GM23338 (cell line): ENCODE data around the gene RIOK3. TPM values are rescaled to one million over a fixed set of nuclear protein-coding genes. Genes with fewer than 3 reads are reported as not detected.

Experiments used
- ATAC-seq: fragments of 200-7000 bp; cut with Tn5 transposase; 3 replicates; pipeline ENCODE4 v1.9.1; 2020
- DNase-seq: peaks from one replicate; pipeline ENCODE4 v3.0.0-alpha.2; 2015; ENCODE audit warnings: low spot score
- H2AFZ ChIP-seq: fragments of 200-600 bp; sonication (generic); 2 replicates; pipeline ENCODE4 v1.8.0; 2016; ENCODE audit warnings: antibody characterized with exemption, mild to moderate bottlenecking, moderate library complexity
- H3F3A ChIP-seq: fragments of 200-600 bp; sonication (generic); replicated peaks from 2 replicates; pipeline ENCODE4 v1.8.0; 2017; ENCODE audit warnings: antibody characterized with exemption, mixed run types, low read depth
- H3K27ac ChIP-seq: fragments of 200-600 bp; sonication (generic); 2 replicates; pipeline ENCODE4 v1.6.1; 2016; ENCODE audit warnings: low read depth
- H3K27me3 ChIP-seq: fragments of 200-600 bp; sonication (generic); 2 replicates; pipeline ENCODE4 v1.8.0; 2016; ENCODE audit warnings: mild to moderate bottlenecking, mixed run types, moderate library complexity; ENCODE audit not compliant: insufficient read depth
- H3K36me3 ChIP-seq: fragments of 200-600 bp; sonication (generic); 2 replicates; pipeline ENCODE4 v1.8.0; 2016; ENCODE audit warnings: mild to moderate bottlenecking; ENCODE audit not compliant: insufficient read depth
- H3K4me1 ChIP-seq: fragments of 200-600 bp; sonication (generic); 2 replicates; pipeline ENCODE4 v1.8.0; 2016; ENCODE audit warnings: mild to moderate bottlenecking, moderate library complexity; ENCODE audit not compliant: insufficient read depth
- H3K4me2 ChIP-seq: fragments of 200-600 bp; sonication (generic); 2 replicates; pipeline ENCODE4 v1.7.1; 2017; ENCODE audit warnings: mixed run types
- H3K4me3 ChIP-seq: fragments of 200-600 bp; sonication (generic); 2 replicates; pipeline ENCODE4 v1.6.1; 2016; ENCODE audit warnings: mixed run types
- H3K79me2 ChIP-seq: fragments of 200-600 bp; sonication (generic); replicated peaks from 2 replicates; pipeline ENCODE4 v1.8.0; 2017; ENCODE audit warnings: mild to moderate bottlenecking; ENCODE audit not compliant: insufficient read depth
- H3K9me2 ChIP-seq: fragments of 200-600 bp; sonication (generic); 2 replicates; pipeline ENCODE4 v1.8.0; 2017; ENCODE audit not compliant: insufficient read depth
- H4K20me1 ChIP-seq: fragments of 200-600 bp; sonication (generic); replicated peaks from 2 replicates; pipeline ENCODE4 v1.8.0; 2017; ENCODE audit warnings: mild to moderate bottlenecking; ENCODE audit not compliant: insufficient read depth
- H3K27ac Mint-ChIP-seq: 2 replicates; pipeline ENCODE4 v1.8.0; 2020; ENCODE audit warnings: inconsistent platforms, mild to moderate bottlenecking, moderate library complexity, mixed read lengths
- H3K27me3 Mint-ChIP-seq: 3 replicates; pipeline ENCODE4 v1.8.0; 2022; ENCODE audit warnings: low read depth, mild to moderate bottlenecking, moderate library complexity, mixed read lengths, inconsistent platforms; ENCODE audit not compliant: insufficient read depth, poor library complexity
- H3K36me3 Mint-ChIP-seq: 3 replicates; pipeline ENCODE4 v1.8.0; 2021; ENCODE audit warnings: low read depth, mild to moderate bottlenecking, inconsistent platforms, moderate library complexity, mixed read lengths
- H3K4me1 Mint-ChIP-seq: 3 replicates; pipeline ENCODE4 v1.8.0; 2020; ENCODE audit warnings: mild to moderate bottlenecking, inconsistent platforms, mixed read lengths
- H3K4me3 Mint-ChIP-seq: 3 replicates; pipeline ENCODE4 v1.8.0; 2021; ENCODE audit warnings: moderate library complexity, mild to moderate bottlenecking, inconsistent platforms, mixed read lengths
- H3K9me3 Mint-ChIP-seq: 3 replicates; pipeline ENCODE4 v1.8.0; 2020; ENCODE audit warnings: moderate library complexity, mild to moderate bottlenecking, inconsistent platforms, mixed read lengths
- EZH2 ChIP-seq: fragments of 200-600 bp; sonication (generic); IDR thresholded peaks from one replicate; pipeline ENCODE4 v1.8.0; 2017; ENCODE audit warnings: antibody characterized with exemption, mild to moderate bottlenecking, low read depth; ENCODE audit not compliant: unreplicated experiment
- POLR2AphosphoS5 ChIP-seq: IDR thresholded peaks from 2 replicates; pipeline ENCODE4 v1.6.1; 2016; ENCODE audit warnings: antibody characterized with exemption, low read depth
- ZNF114 ChIP-seq: fragments of 250-450 bp; sonication (Bioruptor Pico); IDR thresholded peaks from 2 replicates; pipeline ENCODE4 v1.5.0; 2020; ENCODE audit warnings: mild to moderate bottlenecking, moderate library complexity
- ZNF331 ChIP-seq: fragments of 250-450 bp; sonication (Bioruptor Pico); IDR thresholded peaks from 2 replicates; pipeline ENCODE4 v1.5.0; 2020; ENCODE audit warnings: low read depth, mild to moderate bottlenecking, moderate library complexity
- polyA plus RNA-seq: library from polyadenylated mRNA; unstranded; fragments of >200 nt; fragmentation: Nextera tagmentation; extraction: Ambion mirVana; gene quantifications from 2 replicates; pipeline ENCODE4 v1.2.1, GENCODE V29; 2016
- total RNA-seq: library from RNA; depleted of rRNA; stranded (reverse); fragments of >200 nt; shearing (Covaris generic); gene quantifications from 2 replicates; pipeline ENCODE4 v1.2.3, GENCODE V29; 2014
- TF ChIP-seq, protein P1 (sequence below): fragments of 250-450 bp; sonication (Bioruptor Pico); IDR thresholded peaks from 2 replicates; pipeline ENCODE4 v1.5.0; 2020; ENCODE audit warnings: mild to moderate bottlenecking, moderate library complexity

Gene RIOK3
- total and polyA plus RNA-seq, 2 experiments from 2014 or later: 20.8 to 22.1 TPM

DNA sequence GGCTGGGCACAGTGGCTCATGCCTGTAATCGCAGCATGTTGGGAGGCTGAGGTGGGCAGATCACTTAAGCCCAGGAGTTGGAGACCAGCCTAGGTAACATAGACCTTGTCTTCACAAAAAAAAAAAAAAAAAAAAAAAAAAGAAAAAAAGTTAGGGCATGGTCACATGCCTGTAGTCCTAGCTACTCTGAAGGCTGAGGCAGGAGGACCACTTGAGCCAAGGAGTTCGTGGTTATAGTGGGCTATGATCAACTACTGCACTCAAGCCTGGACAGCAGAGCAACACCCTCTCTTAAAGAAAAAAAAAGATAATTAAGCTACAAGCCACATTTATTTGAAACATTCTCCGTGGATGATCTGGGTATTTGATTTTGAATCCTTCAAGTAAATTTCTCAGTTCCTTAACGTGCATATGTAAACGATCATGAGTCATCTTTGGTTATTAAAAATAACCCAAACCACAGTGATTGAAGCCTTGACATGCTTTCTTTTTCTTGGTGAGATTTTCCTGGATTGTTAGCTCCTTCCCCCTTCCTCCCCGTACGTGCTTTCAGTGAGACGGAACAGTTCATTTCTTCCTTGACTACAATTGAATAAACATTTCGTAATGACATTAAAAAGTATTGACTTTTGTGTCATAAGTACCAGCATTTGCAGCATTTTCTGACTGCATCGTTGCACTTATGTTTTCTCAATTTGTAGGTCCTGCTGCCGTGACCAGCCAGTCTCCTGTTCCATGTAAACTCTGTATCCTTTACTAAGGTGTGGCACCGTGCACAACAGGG, 70.5 kb downstream of the RIOK3 start:
- Histone ChIP-seq H3F3A (peaks cover 4% of the 10 kb centered on the region; the same call in 1 of the 2 replicates), H3K27me3 (no peaks in the 10 kb centered on the region), H3K9me2 (no peaks in the 10 kb centered on the region), H3K4me2 (no peak overlapping the region), H3K36me3 (peaks cover 40% of the 10 kb centered on the region), H4K20me1 (peaks cover 7% of the 10 kb centered on the region), H3K4me3 (no peak overlapping the region), H3K79me2 (no peaks in the 10 kb centered on the region), H2AFZ (no peak overlapping the region), H3K27ac (no peak overlapping the region), H3K4me1 (no peaks in the 10 kb centered on the region)
- H3K4me3 Mint-ChIP-seq: no peak overlapping the region
- no peak overlapping the region for H3K27ac Mint-ChIP-seq
- H3K4me1 Mint-ChIP-seq: peaks cover 4% of the 10 kb centered on the region
- ATAC-seq (no peak), DNase-seq (no peak)
- no peaks in the 10 kb centered on the region for H3K27me3 Mint-ChIP-seq
- TF ChIP-seq POLR2AphosphoS5 (no peak), ZNF331 (CRISPR knock-in tag) (no peak), ZNF114 (no peak)
- TF ChIP-seq, protein P1, sequence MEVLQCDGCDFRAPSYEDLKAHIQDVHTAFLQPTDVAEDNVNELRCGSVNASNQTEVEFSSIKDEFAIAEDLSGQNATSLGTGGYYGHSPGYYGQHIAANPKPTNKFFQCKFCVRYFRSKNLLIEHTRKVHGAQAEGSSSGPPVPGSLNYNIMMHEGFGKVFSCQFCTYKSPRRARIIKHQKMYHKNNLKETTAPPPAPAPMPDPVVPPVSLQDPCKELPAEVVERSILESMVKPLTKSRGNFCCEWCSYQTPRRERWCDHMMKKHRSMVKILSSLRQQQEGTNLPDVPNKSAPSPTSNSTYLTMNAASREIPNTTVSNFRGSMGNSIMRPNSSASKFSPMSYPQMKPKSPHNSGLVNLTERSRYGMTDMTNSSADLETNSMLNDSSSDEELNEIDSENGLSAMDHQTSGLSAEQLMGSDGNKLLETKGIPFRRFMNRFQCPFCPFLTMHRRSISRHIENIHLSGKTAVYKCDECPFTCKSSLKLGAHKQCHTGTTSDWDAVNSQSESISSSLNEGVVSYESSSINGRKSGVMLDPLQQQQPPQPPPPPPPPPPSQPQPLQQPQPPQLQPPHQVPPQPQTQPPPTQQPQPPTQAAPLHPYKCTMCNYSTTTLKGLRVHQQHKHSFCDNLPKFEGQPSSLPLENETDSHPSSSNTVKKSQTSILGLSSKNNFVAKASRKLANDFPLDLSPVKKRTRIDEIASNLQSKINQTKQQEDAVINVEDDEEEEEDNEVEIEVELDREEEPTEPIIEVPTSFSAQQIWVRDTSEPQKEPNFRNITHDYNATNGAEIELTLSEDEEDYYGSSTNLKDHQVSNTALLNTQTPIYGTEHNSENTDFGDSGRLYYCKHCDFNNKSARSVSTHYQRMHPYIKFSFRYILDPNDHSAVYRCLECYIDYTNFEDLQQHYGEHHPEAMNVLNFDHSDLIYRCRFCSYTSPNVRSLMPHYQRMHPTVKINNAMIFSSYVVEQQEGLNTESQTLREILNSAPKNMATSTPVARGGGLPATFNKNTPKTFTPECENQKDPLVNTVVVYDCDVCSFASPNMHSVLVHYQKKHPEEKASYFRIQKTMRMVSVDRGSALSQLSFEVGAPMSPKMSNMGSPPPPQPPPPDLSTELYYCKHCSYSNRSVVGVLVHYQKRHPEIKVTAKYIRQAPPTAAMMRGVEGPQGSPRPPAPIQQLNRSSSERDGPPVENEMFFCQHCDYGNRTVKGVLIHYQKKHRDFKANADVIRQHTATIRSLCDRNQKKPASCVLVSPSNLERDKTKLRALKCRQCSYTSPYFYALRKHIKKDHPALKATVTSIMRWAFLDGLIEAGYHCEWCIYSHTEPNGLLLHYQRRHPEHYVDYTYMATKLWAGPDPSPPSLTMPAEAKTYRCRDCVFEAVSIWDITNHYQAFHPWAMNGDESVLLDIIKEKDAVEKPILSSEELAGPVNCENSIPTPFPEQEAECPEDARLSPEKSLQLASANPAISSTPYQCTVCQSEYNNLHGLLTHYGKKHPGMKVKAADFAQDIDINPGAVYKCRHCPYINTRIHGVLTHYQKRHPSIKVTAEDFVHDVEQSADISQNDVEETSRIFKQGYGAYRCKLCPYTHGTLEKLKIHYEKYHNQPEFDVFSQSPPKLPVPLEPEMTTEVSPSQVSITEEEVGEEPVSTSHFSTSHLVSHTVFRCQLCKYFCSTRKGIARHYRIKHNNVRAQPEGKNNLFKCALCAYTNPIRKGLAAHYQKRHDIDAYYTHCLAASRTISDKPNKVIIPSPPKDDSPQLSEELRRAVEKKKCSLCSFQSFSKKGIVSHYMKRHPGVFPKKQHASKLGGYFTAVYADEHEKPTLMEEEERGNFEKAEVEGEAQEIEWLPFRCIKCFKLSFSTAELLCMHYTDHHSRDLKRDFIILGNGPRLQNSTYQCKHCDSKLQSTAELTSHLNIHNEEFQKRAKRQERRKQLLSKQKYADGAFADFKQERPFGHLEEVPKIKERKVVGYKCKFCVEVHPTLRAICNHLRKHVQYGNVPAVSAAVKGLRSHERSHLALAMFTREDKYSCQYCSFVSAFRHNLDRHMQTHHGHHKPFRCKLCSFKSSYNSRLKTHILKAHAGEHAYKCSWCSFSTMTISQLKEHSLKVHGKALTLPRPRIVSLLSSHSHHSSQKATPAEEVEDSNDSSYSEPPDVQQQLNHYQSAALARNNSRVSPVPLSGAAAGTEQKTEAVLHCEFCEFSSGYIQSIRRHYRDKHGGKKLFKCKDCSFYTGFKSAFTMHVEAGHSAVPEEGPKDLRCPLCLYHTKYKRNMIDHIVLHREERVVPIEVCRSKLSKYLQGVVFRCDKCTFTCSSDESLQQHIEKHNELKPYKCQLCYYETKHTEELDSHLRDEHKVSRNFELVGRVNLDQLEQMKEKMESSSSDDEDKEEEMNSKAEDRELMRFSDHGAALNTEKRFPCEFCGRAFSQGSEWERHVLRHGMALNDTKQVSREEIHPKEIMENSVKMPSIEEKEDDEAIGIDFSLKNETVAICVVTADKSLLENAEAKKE (CRISPR knock-in tag): no peak
- peaks cover 67% of the 10 kb centered on the region for H3K36me3 Mint-ChIP-seq
- H3K9me3 Mint-ChIP-seq: no peaks in the 10 kb centered on the region

DNA sequence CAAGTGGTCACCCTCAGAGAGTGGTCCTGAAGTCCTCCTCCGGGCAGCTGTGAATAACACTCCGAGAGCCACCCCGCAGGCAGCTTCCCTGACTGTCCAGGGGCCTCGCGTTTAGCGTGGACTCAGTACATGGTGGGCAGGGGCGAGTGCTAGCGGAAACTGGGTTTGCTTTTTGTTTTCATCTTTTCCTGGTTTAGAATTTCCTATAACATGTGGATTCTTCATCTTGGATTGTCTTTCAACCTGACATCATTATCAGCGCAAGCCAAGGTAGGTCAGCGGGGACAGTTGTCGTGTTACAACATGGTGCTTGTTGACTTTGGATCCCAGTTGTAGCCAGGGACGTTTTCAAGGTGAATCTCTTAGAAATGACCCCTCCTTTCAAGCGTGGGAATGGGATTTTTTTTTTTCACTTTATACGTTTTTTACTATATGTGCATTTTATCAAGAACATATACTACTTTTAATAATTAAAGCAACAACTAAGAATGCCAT, 71.2 kb downstream of the RIOK3 start:
- peaks cover 4% of the 10 kb centered on the region for H3K4me1 Mint-ChIP-seq
- no peak overlapping the region for H3K4me3 ChIP-seq
- H3K27me3 ChIP-seq: no peaks in the 10 kb centered on the region
- H3K4me3 Mint-ChIP-seq: no peak overlapping the region
- H2AFZ ChIP-seq: no peak overlapping the region
- no peaks in the 10 kb centered on the region for H3K4me1 ChIP-seq
- no peak for ATAC-seq
- H3F3A ChIP-seq: peaks cover 4% of the 10 kb centered on the region; the same call in 1 of the 2 replicates
- no peak overlapping the region for H3K27ac ChIP-seq
- no peak for DNase-seq
- no peak overlapping the region for H3K4me2 ChIP-seq
- H3K27ac Mint-ChIP-seq: no peak overlapping the region
- H3K9me3 Mint-ChIP-seq: no peaks in the 10 kb centered on the region
- no peaks in the 10 kb centered on the region for H3K79me2 ChIP-seq
- peaks cover 36% of the 10 kb centered on the region for H3K36me3 ChIP-seq
- H3K27me3 Mint-ChIP-seq: no peaks in the 10 kb centered on the region
- peaks cover 7% of the 10 kb centered on the region for H4K20me1 ChIP-seq
- peaks cover 69% of the 10 kb centered on the region for H3K36me3 Mint-ChIP-seq
- H3K9me2 ChIP-seq: no peaks in the 10 kb centered on the region
- TF ChIP-seq, protein P1 (CRISPR knock-in tag): no peak
- no peak for TF ChIP-seq EZH2
